ENCODE data around the gene HPDL.
"Not testable (repeated sequence)": the region's sequence is repeated elsewhere in the genome, so short reads cannot be mapped to it uniquely, and the experiment has no call there.

HPDL gene

GRCh38 chr1:45354838-45355237, 28.1 kb downstream of the HPDL start:
- DNase-seq = no peak

- DNase-seq = no peak
Measured at GRCh38 chr1:45355683-45356082, 29.0 kb downstream of the HPDL start.

GRCh38 chr1:45356186-45356585, 29.5 kb downstream of the HPDL start:
- DNase-seq = no peak

GRCh38 chr1:45359882-45360513, 33.3 kb downstream of the HPDL start:
- DNase-seq = peak; percentile 39

GRCh38 chr1:45360981-45361380, 34.3 kb downstream of the HPDL start:
- not testable (repeated sequence) for DNase-seq

GRCh38 chr1:45364294-45364693, 37.6 kb downstream of the HPDL start:
- DNase-seq = no peak

- DNase-seq = no peak
Measured at GRCh38 chr1:45365051-45365450, 38.4 kb downstream of the HPDL start.

GRCh38 chr1:45370575-45370974, 43.9 kb downstream of the HPDL start:
- no peak for DNase-seq

GRCh38 chr1:45373573-45373972, 46.9 kb downstream of the HPDL start:
- no peak for DNase-seq

- no peak for DNase-seq
Measured at GRCh38 chr1:45375104-45376090, 48.7 kb downstream of the HPDL start.

GRCh38 chr1:45378184-45378583, 51.5 kb downstream of the HPDL start:
- DNase-seq = no peak
